Lower leg skin (tissue), 3 donors: Measurements from ENCODE around the gene COG5.

Source experiments
- CTCF ChIP-seq, 3 donors: fragments of 450-650 bp; IDR thresholded peaks; one replicate each; pipeline ENCODE4 v1.5.1; 2016; ENCODE audit warnings: antibody characterized with exemption in 3 of 3, mild to moderate bottlenecking in 3 of 3, moderate library complexity in 2 of 3
- POLR2A ChIP-seq, 2 donors: fragments of 450-650 bp; IDR thresholded peaks; one replicate each; pipeline ENCODE4 v1.6.1; 2016 to 2017; ENCODE audit warnings: antibody characterized with exemption in 2 of 2, mild to moderate bottlenecking in 1 of 2, moderate library complexity in 1 of 2

GRCh38 chr7:107495516-107495915 lies 68.2 kb downstream of the COG5 start:
- TF ChIP-seq CTCF (IDR thresholded peaks at IDR 0.05) (no peak), POLR2A (IDR thresholded peaks at IDR 0.05) (no peak)
